Activated CD4-positive, alpha-beta T cell treated with anti-CD3 and anti-CD28 coated beads for 48 hours (primary cell): ENCODE measurements around the gene VPS33A.

Experiments
- DNase-seq: peaks from one replicate; pipeline ENCODE4 v3.0.0-alpha.2; 2020

The VPS33A gene

DNA sequence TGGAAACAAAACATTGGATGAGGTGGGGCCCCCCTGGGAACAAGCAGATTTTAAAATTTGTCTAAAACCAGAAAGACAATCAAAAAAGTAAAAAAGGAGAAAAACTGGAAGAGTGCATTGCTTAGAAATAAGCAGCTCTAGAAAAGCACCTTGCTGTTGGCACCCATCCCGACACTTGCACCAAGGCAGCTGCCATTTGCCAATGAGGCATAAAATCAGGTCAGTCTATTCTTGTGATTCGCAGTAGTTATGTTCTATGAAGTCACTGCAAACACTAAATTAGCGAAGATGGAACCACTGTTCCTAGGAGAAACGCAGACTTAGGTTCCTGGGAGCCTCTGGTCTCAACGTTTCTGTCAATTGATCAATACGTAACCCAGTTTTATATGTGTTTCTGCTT, 16.2 kb downstream of the VPS33A start:
- DNase-seq: no peak

DNA sequence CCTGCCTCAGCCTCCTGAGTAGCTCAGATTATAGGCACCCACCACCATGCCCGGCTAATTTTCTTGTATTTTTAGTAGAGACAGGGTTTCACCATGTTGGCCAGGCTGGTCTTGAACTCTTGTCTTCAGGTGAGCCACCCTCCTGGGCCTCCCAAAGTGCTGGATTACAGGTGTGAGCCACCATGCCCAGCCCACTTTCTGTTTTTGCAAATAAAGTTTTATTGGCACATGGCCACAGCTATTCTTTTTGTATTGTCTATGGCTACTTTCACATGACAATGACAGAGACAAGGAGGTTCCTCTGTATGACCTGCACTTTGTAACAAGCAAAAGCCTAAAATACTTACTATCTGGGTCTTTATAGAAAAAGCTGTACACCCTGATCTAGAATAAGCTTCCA, 20.7 kb downstream of the VPS33A start:
- no peak for DNase-seq

DNA sequence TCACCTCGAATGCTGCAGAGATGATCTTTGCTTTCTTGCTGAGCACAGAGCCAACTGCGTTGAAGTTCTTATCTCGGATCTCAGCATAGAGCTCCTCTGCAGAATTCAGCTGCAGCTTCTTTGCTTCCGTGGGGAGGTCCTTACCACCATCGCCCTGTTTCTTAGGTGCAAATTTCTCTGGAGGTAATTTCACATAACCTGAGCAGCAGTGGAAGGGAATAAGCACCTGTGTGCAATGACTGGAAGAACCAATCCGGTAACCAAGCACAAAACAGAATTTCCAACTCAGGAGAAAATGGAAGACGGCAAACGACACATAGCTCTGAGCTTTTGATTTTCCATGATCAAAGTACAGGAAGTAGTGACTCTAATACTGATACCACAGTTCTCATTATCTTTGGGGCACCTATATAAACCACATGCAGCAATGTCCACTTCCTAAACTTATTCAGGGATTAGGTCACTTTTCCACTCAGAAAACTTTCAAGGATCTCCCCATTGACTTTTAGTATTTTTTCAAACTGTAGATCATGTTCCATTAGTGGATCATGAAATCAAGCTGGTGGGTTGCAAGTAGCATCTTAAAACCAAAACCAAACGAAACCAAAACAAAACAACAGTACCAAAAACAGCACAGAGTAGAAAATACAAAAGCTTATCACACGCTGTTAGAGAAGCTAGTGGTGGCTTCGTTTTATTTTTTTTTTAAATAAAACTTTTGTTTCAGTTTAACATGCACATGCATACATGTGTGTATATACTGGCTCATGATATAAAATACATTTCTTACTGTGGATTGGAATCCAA, 21.5 kb downstream of the VPS33A start:
- no peak for DNase-seq

DNA sequence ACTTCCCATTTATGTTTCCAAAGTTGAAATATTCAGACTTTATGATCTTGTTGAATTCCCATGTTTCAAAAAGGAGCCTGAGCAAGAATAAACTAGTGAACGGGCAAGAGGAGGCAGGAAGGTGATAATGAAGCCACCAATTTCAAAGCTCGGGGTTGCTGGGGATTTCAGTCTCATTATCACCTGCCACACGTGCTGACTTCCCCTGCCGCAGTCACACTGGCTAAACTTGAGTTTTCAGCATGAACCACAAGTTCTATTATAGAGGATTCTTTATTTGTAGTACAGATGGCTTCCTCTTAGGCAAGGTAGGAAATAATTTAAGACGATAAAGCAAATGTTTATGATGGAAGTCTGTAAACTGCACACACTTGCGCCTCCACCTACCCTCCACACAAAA, 22.3 kb downstream of the VPS33A start:
- no peak for DNase-seq

DNA sequence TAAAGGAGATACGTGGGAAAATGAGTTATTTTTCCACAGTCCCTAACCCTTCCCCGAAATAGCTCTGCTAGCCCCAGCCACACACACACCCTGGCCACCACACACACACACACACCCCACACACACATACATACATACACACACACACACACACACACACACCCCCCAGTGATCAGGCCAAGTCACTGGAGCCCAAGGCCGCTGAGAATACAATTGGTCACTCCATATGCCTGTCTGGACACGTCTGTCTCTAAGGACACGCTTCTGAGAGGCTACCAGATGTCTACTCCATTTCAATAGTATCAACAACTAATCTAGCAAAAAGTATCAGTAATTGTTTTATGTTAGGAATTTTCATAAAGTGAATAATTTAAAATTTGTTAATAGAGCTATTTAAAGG, 27.4 kb downstream of the VPS33A start:
- no peak for DNase-seq

DNA sequence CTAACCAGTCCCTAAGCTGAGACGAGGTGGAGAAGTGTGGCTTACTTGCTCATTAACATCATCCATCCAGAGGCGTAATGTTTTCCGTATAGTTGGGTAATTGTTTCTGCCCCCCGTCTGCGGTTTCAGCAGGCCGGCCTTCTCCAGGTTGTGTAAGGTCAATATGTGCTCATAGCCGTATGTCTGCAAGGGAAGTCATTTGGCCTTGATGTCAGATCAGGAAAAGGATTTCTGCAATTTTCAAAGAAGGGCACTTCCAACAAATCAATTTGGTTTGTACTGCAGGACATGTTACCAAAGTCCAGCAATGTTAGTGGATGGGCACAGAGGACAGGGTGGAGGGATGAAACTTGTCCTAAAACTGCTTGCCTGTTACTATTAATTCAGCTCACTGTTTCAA, 30.6 kb downstream of the VPS33A start:
- no peak for DNase-seq

DNA sequence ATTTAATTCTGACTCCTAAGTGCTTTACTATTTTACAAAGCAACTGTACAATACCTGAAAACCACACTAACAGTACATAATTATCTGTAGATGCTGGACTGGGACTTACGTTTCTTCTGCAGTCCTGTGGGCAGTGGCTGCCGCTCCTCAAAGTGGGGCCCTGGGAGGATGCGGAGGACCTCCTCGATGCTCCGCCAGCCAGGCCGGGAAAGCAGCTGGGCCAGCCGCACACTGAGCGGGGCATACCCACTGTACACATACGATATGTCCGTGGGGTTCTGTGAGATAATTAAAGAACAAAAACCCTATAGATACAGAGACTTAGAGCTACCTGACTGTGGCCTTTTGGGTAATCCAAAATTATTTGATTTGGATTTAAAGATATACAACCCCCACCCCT, 33.6 kb downstream of the VPS33A start:
- no peak for DNase-seq

DNA sequence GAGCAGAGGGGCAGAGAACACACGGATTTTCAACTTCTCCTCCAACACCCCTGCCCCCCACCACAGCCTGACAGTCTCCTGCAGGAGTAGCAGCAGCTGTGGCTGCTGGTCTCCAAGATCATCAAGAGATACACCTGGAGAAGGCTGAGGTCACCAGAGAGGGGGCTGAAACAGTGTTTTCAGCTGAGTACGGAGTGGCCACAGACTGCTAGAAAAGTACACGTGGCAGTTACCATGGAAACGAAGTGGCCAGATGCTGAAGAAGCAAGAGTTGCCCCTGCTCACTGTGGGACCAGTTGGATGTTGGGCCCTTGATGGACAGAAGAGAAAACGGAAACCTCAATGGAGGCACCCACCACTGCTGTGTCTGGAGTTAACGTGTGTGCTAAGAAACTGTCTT, 35.5 kb downstream of the VPS33A start:
- DNase-seq: no peak

DNA sequence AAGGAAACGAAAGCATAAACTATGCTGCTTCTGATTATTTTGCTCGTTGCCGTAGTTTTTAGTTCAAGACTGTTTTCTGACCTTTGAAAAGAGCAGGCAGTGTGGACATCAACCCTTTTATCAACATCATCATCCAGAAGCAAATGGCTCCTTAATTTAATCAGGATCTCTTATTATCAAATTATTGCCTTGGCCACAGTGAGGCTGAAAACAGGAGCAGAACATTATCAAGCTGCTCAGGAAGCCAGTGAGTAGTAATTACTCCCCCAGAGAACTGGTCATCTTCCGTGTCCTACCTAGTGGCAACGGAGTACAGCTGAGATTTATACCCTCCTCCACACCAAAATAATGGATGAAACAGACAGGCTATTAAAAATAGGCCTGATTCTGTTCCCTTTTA, 38.2 kb downstream of the VPS33A start:
- DNase-seq: no peak

DNA sequence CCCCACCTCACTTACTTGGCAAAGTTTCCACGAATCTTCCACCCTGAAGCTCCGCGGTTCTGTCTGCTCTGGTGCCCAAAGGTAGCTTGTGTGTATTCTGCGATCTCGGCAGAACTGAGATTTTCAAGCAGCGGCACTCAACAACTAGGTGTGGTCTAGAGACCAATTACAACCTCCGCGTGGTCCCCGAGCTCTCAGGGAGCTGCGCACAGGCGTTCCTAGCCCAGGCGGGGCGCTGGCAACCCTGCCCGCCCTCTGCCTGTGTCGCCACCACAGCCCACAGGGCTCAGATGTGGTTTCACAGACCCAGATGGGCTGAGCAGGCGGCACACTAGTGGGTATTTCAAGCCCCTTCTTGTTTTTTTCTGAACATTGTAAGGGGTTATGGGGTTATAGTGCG, 39.0 kb downstream of the VPS33A start:
- DNase-seq: peak; percentile 30

DNA sequence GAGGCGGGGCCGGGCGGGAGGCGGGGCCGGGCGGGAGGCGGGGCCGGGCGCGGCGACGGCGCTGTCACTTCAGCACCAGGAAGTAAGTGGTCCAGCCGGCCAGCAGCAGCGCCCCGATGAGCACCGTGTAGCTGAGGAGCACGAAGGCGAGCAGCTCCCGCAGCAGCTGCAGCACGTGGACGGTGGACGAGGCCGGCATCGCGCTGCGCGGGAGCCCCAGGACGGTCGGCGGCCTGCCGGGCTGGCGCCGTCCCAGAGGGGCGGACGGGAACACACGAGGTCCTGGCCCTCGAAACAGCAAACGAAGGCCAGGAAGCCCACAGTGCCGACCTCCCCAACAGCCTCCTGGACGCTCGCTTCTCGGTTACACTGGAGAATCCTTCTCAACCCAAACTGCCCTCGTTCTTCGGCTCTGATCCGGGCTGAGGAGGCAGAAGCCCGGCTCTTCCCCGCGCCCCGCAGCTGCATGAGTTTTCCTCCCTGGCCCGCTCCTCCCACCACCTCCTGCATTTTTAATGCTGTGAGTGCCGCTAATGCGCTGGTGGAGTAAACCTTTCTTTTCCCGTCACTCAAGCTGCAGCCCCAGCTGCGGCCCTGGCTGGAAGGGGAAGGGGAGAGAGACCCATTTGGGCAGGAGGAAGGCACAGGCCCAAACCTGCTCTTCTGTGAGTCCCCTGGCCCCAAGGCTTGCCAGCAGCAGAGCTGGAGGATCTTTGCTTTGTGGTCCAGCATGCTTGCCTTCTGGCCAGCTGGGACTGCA, 39.7 kb downstream of the VPS33A start:
- peak; percentile 12 for DNase-seq

DNA sequence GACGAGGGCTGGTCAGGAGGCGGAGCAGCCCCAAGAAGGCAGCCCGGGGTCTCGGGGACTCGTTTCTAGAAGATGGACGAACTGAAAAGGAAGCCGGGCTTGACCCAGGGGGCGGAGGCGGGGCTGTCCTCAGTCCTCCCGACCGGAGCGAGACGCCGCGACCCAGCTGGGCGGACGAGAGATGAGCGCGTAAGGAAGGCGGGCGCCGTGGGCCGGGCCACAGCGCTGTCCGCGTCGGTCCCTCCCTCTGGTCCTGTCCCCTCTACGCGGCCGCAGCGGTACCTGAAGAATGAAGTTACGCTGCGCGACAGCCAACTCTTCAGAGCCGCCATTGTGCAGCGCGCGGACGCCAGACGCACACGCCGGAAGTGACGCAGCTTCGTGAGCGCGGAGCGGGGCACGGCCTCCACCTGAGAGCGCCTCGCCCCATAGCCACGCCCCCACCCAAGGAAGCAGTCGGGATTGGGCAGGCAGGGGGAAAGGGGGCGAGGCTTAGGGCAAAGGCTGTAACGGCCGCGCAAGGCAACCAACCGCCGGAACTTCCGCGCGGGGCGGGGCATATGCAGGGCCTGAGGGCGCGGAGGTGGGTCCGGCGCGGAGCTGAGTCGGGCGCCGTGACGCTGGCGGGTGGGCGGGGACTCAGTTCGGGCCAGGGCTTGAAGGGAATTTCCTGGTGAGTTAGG, 40.5 kb downstream of the VPS33A start, which contains the start of gene DIABLO:
Gene DIABLO (minus strand): TSS at position 370 of the 683 bp plus-strand sequence. CDS start 38 bp downstream, at position 332.
- peak; percentile 100 for DNase-seq

DNA sequence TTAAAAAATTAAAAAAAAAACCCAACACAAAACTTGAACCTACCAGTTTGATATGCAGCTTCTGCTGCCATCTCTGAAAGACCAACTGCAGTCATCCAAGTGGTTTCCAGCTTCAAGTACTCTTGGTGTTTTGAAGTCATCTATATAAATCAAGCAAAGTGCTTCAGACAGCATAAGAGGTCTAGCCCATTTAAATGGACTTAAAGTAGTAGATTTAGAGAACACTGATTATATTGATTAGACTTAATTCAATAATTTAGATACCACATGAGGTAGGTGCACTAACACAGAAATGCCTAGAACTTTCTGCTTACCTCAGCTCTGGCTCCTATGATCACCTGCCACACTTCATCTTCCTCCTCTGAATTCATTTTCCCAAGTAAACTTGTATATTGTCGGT, 49.8 kb downstream of the VPS33A start:
- no peak for DNase-seq

DNA sequence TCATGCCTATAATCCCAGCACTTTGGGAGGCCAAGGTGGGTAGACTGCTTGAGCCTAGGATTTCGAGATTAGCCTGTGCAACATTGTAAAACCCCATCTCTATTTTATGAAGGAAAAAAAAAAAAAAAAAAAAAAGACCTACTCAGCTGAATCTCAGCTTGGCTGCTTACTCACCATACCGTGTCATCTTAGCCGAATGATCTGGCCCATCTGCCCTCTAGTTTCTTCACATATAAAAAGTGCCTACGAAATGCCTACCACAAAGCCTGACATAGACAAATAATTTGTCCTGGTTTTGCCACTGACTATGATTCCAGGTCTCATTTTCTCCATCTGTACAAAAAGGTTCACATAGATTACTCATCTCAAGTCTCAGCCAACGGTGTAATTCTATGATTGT, 50.5 kb downstream of the VPS33A start:
- no peak for DNase-seq

DNA sequence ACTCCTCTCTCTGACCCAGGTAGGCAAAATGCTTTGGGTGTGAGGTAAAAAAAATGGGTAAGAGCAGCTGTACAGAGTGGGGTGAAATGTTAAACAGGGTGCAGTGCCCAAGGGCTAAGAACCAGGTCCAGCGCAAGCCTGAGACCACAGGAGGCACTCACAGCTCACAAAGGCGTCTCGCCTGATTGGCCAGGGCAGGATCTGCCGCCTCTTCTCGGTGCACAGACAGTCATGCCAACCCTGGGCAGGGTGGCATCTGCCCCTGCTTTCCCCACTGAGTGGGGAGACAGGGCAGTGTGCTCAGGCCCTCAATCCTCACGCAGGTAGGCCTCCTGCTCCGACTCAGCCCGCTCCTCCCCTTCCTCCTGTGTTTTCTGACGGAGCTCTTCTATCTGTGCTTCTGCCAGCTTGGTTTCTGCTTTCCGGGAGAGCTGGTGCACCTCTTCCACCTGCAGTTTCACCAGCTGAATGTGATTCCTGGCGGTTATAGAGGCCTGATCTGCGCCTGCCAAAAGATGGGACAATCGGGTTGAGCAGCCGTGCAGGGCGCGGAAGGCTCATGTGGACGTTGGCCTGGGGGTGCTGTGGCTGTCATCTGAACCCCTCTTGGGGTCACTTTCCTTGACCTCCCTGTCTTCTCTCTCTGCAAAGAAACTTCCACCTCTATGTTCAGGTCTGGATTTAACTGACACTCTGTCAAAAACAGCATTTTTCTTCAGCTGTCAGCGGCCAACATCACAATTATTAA, 58.0 kb downstream of the VPS33A start:
- DNase-seq: no peak

DNA sequence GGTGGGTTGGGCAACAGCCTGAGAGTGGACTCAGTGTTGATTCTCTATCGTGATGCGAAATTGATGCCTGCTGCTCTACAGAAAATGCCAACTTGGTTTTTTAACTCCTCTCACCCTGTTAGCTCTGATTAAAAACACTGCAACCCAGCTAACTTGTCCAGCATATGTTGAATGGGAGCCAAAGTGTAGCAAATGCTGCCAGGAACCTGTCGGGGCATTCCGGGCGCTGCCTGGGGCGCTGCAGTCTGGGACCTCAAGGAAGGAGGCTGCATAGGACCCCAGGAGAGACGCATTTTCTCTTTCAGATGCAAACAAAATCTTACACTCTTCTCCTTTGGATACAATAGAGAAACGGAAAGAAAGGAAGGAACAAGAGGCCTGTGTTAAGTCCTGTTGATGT, 58.9 kb downstream of the VPS33A start:
- no peak for DNase-seq

DNA sequence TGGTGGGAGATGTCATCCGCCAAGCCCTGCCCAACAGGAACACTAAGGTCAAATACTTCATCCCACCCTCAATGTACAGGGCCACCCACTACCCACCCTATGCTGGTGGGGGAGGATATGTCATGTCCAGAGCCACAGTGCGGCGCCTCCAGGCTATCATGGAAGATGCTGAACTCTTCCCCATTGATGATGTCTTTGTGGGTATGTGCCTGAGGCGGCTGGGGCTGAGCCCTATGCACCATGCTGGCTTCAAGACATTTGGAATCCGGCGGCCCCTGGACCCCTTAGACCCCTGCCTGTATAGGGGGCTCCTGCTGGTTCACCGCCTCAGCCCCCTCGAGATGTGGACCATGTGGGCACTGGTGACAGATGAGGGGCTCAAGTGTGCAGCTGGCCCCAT, 59.3 kb downstream of the VPS33A start:
- DNase-seq: no peak

DNA sequence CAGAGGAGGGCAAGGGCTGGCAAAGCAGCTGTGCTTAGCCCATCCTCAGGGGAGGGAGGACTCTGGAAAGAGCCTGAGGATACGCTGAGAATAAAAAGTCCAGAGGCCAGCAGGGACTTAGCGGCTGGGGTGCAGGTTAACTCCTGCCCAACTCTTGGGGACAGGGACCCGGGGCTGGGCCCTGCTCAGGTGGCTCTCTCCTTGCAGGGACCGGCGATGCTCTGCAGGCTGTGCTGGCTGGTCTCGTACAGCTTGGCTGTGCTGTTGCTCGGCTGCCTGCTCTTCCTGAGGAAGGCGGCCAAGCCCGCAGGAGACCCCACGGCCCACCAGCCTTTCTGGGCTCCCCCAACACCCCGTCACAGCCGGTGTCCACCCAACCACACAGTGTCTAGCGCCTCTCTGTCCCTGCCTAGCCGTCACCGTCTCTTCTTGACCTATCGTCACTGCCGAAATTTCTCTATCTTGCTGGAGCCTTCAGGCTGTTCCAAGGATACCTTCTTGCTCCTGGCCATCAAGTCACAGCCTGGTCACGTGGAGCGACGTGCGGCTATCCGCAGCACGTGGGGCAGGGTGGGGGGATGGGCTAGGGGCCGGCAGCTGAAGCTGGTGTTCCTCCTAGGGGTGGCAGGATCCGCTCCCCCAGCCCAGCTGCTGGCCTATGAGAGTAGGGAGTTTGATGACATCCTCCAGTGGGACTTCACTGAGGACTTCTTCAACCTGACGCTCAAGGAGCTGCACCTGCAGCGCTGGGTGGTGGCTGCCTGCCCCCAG, 60.0 kb downstream of the VPS33A start:
- no peak for DNase-seq

DNA sequence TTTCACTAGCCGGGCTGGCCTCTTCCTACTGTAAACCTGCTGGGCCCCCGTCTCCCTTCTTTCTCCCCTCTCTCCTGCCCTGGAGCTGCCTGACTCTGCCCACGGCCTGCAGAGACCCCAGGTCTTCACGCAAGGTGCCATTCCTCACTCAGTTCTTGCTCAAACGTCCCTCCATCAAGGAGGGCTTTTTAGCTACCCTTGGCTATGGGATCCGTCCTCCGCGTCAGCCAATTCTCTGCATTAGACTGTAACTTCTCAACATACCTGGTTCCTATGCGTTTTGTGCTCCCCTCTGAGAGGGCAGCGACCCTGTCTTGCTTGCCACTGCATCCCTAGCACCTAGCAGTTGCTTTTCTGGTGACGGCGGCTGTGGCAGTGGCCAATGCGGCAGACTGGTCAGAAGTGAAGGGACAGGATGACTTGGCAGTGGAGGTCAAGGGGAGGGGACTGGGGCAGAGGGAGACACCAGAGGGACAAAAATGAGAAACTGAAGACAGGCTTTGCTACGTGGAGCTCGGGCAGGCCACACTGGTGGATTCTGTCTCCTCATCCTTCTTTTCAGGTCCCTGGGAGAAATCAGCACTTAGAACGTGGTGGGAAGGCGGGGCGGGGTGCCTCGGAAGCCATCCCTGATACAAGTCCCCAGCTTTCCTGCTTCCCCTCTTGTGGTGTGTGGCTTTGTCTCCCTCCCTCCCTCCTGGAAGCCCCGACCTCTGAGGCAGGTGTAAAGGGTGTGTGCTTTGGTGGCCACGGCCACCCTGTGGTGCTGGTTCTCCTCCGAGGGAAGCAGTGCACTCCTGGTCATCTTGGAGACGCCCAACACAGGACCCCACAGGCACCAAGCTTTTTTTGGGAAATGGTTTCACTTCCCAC, 61.0 kb downstream of the VPS33A start:
- DNase-seq: no peak

DNA sequence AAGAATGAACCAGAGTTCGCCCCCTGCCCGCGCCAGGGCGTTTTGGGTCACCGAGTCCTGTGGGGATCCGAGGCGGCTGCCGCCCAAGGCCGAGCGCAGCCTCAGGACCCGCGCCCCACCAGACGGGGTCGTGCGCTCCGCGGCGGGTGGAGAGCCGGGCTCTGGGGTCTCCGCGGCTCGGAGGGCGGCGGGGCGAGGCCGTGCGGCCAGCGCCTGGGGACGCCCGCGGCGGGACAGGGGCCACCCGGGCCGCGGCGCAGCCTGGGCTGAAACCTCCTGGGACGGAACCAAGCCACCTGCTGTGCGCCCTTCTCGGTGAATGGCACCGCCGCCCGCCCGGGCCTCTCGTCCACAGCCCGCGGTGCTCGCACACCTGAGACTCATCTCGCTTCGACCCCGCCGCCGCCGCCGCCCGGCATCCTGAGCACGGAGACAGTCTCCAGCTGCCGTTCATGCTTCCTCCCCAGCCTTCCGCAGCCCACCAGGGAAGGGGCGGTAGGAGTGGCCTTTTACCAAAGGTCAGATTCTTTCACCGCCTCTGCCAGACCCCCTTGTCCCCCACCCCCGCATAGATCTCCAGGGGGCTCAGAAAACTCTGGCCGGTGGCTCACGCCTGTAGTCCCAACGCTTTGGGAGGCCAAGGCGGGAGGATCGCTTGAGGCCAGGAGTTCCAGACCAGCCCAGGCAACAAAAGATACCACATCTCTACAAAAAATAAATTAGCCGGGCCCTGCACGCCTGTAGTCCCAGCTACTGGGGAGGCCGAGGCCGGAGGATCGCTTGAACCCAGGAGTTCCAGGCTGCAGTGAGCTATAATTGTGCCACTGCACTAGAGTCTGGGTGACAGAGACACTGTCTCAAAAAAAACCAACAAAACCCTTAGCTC, 61.9 kb downstream of the VPS33A start:
- peak; percentile 44 for DNase-seq
